Activated gamma-delta T cell treated with Interleukin-2 at 50 U/mL for 16 hours (primary cell): ENCODE measurements around the gene PCDHGA5.
"Not testable (repeated sequence)": the region's sequence is repeated elsewhere in the genome, so short reads cannot be mapped to it uniquely, and the experiment has no call there.

Experiments used
- DNase-seq: peaks from one replicate; pipeline ENCODE4 v3.0.0-alpha.2; 2020

PCDHGA5 gene

GRCh38 chr5:141354900-141355469 lies 9.0 kb upstream of the PCDHGA5 start, which contains the start of gene PCDHGA4:
Gene PCDHGA4 (plus strand): TSS chr5:141355021. CDS start chr5:141355108, 87 bp downstream.
- no peak for DNase-seq

DNA sequence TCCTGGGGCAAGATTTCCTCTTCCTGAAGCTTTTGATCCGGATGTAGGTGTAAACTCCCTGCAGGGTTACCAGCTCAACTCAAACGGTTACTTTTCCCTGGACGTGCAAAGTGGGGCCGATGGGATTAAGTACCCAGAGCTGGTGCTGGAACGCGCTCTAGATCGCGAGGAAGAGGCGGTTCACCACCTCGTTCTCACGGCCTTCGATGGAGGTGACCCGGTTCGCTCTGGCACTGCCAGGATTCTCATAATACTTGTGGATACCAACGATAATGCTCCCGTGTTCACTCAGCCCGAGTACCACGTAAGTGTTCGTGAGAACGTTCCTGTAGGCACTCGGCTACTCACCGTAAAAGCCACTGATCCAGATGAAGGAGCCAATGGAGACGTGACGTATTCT lies 8.3 kb upstream of the PCDHGA5 start:
- no peak for DNase-seq

GRCh38 chr5:141356133-141356532 lies 7.8 kb upstream of the PCDHGA5 start:
- DNase-seq, result no peak

GRCh38 chr5:141356950-141357349 lies 7.0 kb upstream of the PCDHGA5 start:
- no peak for DNase-seq

- DNase-seq, result no peak
These were observed 4.1 kb upstream of the PCDHGA5 start, which contains the start of gene PCDHGB2 for GRCh38 chr5:141359790-141360426. Gene PCDHGB2 (plus strand): TSS chr5:141359994. CDS start chr5:141360136, 142 bp downstream.

GRCh38 chr5:141360685-141361084 lies 3.3 kb upstream of the PCDHGA5 start:
- no peak for DNase-seq

- no peak for DNase-seq
These were observed 1.2 kb upstream of the PCDHGA5 start for GRCh38 chr5:141362719-141363118.

GRCh38 chr5:141366016-141366896 lies 2.3 kb downstream of the PCDHGA5 start:
- DNase-seq, result no peak

- DNase-seq, result no peak
These were observed 6.3 kb downstream of the PCDHGA5 start, which contains the start of gene PCDHGB3 for GRCh38 chr5:141369994-141370848. Gene PCDHGB3 (plus strand): TSS chr5:141370242. CDS start chr5:141370395, 153 bp downstream.

- no peak for DNase-seq
These were observed 7.9 kb downstream of the PCDHGA5 start for GRCh38 chr5:141371572-141372475.

DNA sequence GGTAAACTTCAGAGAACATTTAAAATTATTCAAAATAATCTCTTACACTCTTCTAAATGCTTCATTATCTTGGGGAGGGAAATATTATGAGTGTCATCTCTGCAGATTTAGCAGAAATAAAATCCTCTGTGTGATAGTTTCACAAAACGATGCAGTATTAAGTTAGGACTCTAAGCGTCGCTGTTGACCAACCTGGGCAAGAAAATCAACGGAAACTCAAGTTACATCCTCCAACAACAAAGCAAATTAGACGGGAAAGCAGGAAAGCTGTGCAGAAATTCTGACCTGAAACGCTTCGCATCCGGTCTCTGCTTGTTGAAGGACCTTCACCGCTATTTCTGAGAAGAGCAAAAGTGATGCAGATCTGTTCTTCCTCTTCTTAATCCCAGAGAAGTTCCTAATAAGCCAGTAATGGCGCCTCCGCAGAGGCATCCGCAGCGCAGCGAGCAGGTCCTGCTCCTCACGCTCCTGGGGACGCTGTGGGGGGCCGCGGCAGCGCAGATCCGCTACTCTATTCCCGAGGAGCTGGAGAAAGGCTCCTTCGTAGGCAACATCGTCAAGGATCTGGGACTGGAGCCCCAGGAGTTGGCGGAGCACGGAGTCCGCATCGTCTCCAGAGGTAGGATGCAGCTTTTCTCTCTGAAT lies 9.8 kb downstream of the PCDHGA5 start, which contains the start of gene PCDHGA6:
TSS of gene PCDHGA6 (plus strand) at position 219 of the 645 bp plus-strand sequence. CDS start at position 412, 193 bp downstream.
- no peak for DNase-seq

GRCh38 chr5:141374627-141375026 lies 10.7 kb downstream of the PCDHGA5 start:
- DNase-seq, result no peak

DNA sequence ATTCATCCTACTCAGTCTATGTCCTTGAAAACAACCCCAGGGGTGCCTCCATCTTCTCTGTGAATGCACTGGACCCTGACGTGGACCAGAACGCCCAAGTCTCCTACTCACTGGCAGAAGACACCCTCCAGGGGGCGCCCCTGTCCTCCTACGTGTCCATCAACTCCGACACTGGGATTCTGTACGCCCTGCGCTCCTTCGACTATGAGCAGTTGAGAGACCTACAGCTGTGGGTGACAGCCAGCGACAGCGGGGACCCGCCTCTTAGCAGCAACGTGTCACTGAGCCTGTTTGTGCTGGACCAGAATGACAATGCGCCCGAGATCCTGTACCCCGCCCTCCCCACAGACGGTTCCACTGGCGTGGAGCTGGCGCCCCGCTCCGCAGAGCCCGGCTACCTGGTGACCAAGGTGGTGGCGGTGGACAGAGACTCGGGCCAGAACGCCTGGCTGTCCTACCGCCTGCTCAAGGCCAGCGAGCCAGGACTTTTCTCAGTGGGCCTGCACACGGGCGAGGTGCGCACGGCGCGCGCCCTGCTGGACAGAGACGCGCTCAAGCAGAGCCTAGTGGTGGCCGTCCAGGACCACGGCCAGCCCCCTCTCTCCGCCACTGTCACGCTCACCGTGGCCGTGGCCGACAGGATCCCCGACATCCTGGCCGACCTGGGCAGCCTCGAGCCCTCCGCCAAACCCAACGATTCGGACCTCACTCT lies 11.6 kb downstream of the PCDHGA5 start:
- not testable (repeated sequence) for DNase-seq

DNA sequence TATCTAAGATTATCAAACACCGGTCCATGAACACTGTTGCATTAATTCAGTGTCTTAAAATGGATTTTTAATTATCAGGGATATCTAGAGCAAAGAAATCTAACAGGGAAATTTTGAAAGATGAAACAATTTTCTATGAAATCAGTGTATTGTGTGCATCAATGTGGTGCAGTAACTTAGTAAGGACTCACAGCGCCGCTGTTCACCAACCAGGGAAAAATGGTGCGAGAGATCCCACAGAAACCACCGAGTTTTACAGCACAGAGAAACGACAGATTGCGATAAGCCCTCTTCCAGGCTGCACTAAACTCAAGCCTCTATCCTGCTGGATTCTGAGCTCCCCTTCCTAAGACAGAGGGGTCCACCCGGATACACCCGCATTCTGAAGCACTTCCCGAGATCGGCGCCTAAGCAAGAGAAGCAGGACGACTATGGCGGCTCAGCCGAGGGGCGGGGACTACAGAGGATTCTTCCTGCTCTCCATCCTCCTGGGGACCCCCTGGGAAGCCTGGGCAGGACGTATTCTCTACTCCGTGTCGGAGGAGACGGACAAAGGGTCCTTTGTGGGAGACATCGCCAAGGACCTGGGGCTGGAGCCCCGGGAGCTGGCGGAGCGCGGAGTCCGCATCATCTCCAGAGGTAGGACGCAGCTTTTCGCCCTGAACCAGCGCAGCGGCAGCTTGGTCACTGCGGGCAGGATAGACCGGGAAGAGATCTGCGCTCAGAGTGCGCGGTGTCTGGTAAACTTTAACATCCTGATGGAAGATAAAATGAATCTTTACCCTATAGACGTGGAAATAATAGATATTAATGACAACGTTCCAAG lies 18.7 kb downstream of the PCDHGA5 start, which contains the start of gene PCDHGA7:
TSS of gene PCDHGA7 (plus strand) at position 274 of the 826 bp plus-strand sequence. CDS start at position 432, 158 bp downstream.
- no peak for DNase-seq

DNA sequence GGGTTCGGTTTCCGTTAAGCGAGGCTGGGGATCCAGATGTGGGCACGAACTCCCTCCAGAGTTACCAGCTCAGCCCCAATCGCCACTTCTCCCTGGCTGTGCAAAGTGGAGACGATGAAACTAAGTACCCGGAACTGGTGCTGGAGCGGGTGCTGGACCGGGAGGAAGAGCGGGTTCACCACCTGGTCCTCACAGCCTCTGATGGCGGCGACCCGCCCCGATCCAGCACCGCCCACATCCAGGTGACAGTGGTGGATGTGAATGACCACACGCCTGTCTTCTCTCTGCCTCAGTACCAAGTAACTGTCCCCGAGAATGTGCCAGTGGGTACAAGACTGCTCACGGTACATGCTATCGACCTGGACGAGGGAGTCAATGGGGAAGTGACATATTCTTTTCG lies 19.4 kb downstream of the PCDHGA5 start:
- no peak for DNase-seq

GRCh38 chr5:141384471-141385267 lies 20.7 kb downstream of the PCDHGA5 start:
- DNase-seq, result no peak

DNA sequence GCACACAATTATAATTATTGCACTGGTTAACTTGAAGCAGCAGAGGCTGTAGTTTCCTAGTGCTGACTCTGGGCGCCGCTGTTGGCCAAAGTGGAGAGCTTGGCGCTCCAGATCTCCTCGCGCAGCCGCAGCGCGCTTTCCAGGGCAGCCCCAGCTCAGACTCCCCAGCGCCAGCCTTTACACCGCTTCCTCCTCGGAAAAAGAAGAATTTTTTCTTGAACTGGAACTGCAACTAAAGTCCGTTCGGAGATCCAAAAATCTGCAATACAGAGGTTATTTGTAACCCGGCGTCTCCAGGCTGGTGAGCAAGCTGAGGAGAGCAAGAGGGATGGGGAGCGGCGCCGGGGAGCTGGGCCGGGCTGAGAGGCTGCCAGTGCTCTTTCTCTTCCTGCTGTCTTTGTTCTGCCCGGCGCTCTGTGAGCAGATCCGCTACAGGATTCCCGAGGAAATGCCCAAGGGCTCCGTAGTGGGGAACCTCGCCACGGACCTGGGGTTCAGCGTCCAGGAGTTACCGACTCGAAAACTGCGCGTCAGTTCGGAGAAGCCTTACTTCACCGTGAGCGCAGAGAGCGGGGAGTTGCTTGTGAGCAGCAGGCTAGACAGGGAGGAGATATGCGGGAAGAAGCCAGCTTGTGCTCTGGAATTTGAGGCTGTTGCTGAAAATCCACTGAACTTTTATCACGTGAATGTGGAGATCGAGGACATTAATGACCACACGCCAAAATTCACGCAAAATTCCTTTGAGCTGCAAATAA lies 23.8 kb downstream of the PCDHGA5 start, which contains the start of gene PCDHGB4:
TSS of gene PCDHGB4 (plus strand) at position 142 of the 755 bp plus-strand sequence. CDS start at position 329, 187 bp downstream.
- not testable (repeated sequence) for DNase-seq
